HEK293T (cell line): ENCODE measurements around the gene HS1BP3.

Source experiments
- CTBP1 ChIP-seq: fragments of 450-650 bp; IDR thresholded peaks from 2 replicates; pipeline ENCODE4 v1.6.1; 2016; ENCODE audit warnings: borderline replicate concordance
- FOXA1 ChIP-seq: fragments of 450-650 bp; IDR thresholded peaks from 2 replicates; pipeline ENCODE4 v1.6.1; 2016; ENCODE audit warnings: mild to moderate bottlenecking
- FOXM1 ChIP-seq: fragments of 450-650 bp; IDR thresholded peaks from 2 replicates; pipeline ENCODE4 v1.6.1; 2017; ENCODE audit warnings: mild to moderate bottlenecking, borderline replicate concordance

- TF ChIP-seq FOXA1 (no peak), FOXM1 (no peak), CTBP1 (no peak)
These were observed 1.2 kb upstream of the HS1BP3 start for GRCh38 chr2:20652141-20652540.
